ENCODE results near the gene DNAH1.

DNAH1 gene

DNA sequence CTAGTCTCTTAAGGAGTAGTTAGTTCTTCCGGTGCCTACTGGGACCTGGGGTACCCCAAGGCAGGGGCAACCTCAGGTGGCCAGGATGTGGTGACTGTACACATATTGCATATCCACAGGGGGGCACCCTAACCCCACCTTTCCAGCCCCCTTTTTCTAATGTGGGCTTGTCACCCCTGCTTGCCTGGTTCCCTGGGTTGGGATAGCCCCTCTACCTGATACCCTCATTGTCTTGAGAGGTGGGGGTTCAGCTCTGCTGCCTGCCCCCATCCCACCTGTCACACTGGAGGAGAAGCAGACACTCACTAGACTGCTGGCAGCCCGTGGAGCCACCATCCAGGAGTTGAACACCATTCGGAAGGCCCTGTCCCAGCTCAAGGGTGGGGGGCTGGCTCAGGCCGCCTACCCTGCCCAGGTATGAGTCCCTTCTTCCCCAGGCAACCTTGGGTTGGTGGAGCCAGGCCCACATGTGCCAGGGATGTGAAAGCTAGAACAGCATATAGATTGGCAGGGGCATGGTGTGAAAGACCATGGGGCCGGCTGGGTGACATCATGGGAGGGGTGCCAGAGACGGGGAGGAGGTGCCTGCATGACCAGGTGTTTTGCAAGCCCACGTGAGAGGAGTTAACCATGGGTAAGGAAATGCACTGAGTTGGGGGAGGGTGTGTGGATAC lies 24.5 kb upstream of the DNAH1 start:
- DNase-seq = peak in 1 of 2 donors; percentile 31

- DNase-seq = no peak
Measured at GRCh38 chr3:52292247-52293065, 23.7 kb upstream of the DNAH1 start.

- no peak for DNase-seq
Measured at GRCh38 chr3:52293491-52294319, 22.4 kb upstream of the DNAH1 start.

DNA sequence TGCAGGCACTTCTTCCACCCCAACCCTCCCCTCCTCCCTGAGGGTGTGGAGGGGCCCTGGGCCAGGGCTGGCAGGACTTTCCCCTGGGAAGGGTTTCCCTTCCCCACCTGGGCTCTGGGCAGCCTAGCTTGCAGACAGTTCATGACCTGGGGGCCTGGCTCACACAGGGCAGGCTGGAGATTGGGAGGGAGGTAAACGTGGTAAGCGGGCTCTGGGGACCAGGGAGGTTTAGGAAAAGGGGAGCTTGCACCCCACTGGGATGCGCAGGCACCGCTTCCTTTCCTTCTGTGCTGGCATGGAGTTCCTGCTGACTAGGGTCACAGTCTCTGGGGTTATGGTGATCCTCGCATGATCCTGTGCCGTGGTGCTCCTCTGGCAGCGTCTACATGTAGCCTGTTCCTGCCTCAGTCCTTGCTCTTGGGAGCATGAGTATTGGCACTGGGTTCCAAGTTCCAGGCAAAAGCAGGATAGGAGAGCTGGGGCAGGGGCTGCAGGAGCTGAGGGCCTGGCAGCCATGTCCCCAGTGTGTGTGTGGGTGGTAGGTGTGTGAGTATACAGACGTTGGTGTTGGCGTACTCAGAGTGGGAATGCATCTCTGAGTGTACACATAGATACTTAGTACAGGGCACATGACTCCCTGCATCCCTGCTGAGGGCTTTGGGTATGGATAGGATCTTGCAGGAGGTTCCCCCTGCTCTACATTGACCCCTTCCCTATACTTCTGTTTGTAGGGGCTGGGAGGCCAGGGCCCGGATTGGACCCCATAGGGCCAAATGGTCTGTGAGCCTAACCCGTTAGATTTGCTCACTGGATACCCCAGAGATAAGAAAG lies 21.6 kb upstream of the DNAH1 start:
- no peak for DNase-seq

DNA sequence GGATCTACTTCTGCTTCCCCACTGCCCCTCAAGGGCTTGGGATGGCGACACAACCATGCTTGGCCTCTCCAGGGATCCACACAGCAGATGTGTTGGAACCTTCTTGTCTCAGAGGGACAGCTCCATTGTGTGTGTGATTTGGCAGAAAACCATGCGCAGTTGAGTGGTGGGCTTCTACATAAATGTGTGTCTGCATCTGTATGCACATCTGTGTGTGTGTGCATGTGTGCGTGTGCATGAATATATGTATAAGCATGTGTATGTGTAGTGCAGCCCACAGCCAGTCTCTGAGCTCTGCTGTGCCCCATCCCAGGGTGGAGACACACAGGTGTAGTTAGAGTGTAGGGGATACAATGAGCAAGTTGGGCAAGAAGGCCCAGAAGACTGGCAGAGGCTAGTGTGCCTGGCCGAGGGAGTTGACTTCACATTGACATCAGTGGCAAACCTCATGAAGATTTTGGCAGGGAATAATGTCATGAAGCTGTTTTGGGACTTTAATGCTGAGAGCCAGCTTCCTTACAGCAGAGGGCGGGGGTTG lies 20.4 kb upstream of the DNAH1 start:
- DNase-seq = no peak

GRCh38 chr3:52297242-52298148 lies 18.6 kb upstream of the DNAH1 start:
- DNase-seq = no peak

DNA sequence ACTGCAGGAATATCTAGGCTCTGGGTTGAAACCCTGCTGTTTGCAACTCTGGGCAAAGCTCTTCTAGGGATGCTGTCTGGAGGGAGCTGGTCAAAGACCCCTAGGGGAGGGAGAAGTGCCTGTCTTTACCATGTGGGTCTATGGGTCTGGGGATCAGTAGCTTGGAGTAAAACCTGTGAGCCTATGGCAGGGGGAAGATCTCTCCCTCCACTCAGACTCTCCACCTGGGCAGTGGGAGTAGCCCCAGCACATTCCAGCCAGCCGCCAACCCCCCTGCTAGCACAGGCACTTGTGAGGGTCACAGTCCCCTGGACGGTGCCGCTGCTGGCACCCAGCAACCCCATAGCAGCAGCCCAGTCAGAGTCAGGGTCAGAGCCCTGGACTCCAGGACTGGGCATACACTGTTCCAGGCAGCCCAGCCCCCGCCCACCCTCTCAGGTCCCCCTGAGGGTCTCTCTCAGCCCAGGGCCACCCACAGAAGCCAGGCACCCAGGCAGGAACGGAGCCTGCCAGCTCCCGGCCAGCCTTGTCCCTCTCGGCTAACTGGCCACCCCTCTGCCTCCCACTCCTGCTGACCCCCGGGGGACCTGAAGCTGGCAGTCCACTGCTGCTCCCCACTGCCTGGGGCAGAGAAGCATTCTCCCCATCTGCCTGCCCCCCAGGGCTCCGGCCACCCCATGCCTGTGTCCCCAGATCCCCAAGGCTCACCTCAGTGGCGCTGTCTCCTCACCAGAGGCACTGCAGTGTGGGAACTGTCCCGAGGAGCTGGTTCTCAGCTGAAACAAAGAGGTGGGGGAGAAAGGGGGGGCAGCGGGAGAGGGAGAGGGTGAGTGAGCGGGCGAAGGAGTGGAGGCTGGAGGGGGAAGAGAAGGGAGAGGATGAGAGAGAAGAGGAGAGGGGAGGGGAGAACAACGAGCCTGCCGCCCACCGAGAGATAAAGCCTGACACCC lies 17.7 kb upstream of the DNAH1 start:
- no peak for DNase-seq

DNA sequence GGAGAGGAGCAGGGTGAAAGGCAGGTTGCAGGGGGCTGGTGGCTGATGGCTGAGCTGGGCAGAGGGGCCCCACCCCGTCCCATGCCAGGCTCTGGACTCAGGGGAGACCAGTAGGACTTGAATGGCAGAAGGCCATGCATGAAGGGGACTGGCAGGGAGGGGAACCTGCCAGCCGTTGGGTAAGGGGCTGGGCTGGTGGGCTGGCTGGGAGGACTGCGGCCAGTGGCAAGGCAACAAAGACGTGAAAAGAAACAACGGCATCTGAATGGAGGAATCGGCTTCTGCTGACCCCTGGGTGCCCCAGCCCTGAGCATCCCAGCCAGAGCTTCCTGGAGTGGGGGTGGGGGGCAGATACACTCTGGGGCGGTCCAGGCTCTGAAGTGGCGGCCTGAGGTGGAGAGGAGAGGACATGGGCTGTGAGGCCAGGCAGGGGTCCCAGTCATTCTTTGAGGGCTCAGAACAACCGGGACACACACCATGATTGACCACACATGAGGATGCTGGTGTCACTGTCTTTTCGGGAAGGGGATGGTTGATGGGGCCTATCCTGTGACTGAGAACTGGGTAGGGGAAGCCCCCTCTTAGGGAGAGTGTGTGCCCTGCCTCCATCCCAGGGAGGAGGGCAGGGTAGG lies 16.8 kb upstream of the DNAH1 start:
- DNase-seq = no peak

DNA sequence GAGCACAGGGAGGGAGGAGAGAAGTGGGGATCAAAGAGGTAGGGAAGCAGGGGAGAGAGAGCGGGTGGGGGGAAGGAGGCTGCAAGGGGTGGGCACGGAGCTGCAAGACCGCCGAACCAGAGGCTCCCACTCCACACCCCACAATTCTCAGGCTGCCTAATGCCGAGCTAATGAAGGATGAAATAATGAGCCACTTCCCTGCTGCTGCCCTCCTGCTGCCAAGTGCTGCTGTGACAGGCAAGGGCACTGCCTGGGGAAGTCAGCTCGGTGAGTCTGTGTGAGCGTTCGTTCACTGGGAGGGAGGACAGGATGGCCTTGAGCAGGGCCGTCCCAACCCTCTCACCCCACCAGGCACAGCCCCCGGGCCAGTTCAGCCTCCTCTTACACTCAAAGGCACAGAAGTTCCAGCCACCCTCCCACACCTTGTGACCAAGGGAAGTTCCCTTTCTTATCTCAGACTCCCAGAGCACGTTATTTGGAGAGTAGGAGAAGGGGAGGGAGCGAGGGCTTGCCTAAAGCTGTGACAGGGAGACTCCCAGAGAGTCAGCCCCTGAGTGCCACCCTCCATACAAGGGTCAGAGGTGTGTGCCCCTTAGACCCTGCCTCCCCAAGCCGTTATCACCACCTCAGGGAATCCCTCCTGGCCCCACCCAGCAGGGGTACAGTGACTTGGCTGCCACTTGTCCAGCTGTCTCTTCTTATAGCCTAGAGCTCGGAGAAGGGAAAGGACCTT lies 16.1 kb upstream of the DNAH1 start:
- DNase-seq = peak; percentile 74 to 94

DNA sequence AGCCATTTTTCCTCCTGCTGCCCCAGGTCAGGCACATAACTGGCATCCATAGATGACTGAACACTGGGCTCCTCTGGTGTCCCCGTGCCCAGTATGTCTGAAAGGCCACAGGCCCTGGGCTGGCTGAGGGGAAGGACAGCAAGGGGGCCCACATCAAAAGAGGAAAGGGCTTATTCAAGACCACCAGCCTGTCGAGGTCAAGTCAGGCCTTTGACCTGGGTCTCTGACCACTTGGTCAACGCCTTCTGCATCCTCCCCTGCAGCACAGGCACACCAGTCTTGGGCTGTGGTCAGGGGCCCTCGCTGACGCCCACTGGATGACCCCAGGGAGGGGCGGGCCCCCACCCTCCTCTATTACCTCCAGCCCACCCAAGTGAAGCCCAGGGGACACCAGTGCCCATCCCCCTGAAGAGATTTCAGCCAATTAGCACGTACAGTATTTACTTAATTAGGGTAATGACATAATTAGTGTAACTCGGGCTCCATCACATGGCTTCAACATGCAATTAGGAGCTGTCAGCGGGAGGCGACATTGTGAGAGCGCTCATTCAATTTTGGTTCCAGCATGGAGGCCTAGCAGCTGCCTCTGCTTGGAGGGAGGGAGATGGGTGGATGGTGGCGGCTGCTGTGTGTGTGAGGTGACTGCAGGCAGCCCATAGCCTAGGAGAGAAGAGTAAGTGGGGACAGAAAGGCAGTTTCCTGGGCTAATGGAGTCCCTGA lies 13.5 kb upstream of the DNAH1 start:
- DNase-seq = no peak

- peak; percentile 25 to 50 for DNase-seq
Measured at GRCh38 chr3:52303811-52304210, 12.3 kb upstream of the DNAH1 start.

- no peak for DNase-seq
Measured at GRCh38 chr3:52305926-52306325, 10.2 kb upstream of the DNAH1 start.

GRCh38 chr3:52306978-52307377 lies 9.1 kb upstream of the DNAH1 start:
- DNase-seq = no peak

- DNase-seq = no peak
Measured at GRCh38 chr3:52308308-52308707, 7.8 kb upstream of the DNAH1 start.

DNA sequence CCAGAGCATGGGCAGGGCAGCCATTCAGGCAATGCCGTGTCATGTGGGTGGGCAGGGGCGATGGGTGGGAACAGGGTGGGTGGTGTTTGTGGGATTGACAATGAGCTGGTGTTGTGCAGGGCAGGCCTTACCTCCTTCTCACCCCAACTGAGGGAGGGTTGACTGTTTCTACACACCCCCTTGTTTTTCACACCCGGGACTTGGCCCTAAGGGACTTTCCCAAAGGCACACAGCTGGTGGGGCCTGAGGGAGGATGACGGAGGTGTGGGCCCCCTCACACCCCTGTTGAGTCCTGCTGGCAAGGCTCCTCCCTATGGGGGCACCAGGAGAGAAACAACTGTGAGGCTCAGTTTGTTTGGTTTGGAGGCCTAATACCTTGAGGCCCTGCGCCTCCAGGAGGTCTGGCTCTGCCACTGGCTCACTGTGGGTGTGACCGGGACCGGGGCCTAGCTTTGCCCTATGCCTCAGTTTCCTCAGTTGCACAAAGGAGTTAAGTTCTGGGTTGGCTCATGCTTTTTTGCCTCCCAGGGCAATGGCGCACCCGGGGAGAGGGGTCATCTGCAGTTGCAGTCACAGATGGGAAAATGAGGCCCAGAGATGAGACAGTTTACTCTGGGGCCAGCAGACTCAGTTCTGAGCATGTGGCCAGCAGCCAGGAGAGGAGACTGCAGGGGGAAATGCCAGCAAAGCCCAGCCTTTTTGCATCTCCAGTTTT lies 5.1 kb upstream of the DNAH1 start:
- no peak for DNase-seq

DNA sequence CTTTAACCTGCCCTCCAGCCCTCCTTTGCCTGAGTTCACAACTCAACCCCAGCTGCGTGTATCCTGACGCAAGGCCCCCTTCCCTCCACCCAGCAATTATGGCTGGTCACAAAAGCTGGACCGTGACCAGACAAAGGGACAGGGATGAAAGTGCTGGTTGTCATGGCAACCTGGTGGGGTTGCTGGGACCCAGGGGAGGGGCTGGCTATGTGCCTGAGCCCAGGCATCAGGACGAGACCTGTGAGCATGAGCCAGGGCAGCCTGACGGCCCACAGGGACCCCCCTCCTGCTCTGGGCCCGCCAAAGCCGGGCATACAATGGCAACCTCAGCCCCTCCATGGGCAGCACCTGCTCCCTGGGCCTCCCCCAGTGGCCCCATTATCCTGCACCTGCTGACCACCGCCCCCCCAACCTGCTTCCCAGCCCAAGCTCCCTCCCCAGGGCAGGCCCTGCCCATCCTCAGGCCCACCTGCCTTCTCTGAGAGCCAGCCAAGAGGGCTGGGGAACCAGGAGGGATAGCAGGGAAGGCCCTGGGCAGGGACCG lies 4.5 kb upstream of the DNAH1 start:
- DNase-seq = no peak

DNA sequence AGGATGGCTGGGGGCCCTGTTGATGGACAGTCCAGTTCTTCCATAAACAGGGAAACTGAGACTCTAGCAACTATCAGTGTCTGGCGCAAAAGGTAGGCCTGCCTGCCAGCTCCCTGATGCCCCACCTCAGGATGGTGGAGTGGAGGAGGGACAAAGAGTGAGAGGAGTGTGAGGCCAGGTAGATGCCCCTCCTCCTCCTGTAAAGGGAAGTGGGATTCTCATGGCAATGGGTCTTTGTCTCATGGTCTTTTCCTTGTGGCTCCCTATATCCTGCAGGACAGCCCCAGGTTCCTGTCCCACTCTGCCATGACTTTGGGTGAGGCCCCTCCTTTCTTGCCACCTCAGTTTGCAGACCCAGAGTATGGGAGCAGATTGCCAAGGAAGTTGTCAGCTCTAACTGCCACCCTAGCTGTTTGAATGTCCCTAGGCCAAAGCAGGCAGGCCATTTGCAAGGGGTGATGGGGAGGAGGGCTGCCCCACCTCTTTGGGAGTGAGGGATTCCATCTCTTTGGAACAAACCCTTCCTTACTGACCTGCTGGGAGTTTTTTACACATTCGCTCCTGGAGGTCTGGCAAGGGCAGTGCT lies 2.8 kb upstream of the DNAH1 start:
- DNase-seq = no peak
